ENCODE data around the gene ZDHHC20. TPM values are rescaled to one million over a fixed set of nuclear protein-coding genes. Genes with fewer than 3 reads are reported as not detected.

ZDHHC20 gene
- total RNA-seq, 1 experiment from 2014 or later: 53.7 TPM

DNA sequence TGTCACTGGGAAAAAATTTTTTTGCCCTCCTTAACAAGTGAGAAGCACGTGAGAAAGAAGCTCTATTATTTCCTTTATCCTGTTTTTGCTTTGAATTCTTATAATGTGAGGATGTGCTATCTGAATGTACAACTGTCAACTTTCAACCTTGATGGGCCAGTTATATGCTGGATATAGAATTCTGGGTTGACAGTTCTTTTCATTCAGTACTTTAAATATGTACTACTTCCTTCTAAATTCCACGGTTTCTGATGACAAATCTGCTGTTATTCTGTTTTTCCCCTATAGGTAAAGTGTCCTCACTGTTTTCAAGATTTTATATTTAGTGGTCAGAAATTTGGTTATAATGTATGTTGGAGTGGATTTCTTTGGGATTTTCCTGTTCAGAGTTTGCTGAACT is 29.9 kb downstream of the ZDHHC20 start:
- no peaks in the 10 kb centered on the region for H3K27me3 ChIP-seq (ENCODE audit: low read length)
- intact Hi-C loops (cut with micrococcal nuclease): no loop called here
- no peaks in the 10 kb centered on the region for H3K4me1 ChIP-seq (ENCODE audit: insufficient read depth, low read length)
- no peak overlapping the region for H3K4me3 ChIP-seq (ENCODE audit: low read length)
- POLR2A ChIA-PET (ENCODE audit: unreplicated experiment): no interaction called here
- H3K9me3 ChIP-seq (ENCODE audit: low read length): no peaks in the 10 kb centered on the region
- no peak for DNase-seq
- CTCF ChIA-PET: interaction anchor here (0.9 kb wide), 1 partner anchor 48 kb away, joined by 3 read pairs; no protein-coding TSS in a partner anchor
- no peaks in the 10 kb centered on the region for H3K36me3 ChIP-seq (ENCODE audit: low read depth, low read length)
- no peak overlapping the region for H3K27ac ChIP-seq (ENCODE audit: low read length)
- no peak overlapping the region for H3K4me2 ChIP-seq (ENCODE audit: low read length)
- no peak for TF ChIP-seq EZH2 (IDR thresholded peaks at IDR 0.05; ENCODE audit: low read length, unreplicated experiment)
- TF ChIP-seq CTCF (conservative IDR thresholded peaks at IDR 0.05; ENCODE audit: low read depth, low read length): no peak
- TF ChIP-seq EZH2phosphoT487 (IDR thresholded peaks at IDR 0.05; ENCODE audit: borderline replicate concordance, low read length): no peak
- no peaks in the 10 kb centered on the region for H3K9me2 ChIP-seq (replicated peaks; ENCODE audit: low read length)
- ATAC-seq: no peak
- H3K79me2 ChIP-seq (ENCODE audit: low read length): peaks cover 17% of the 10 kb centered on the region
- H3F3A ChIP-seq (ENCODE audit: low read length, unreplicated experiment): no peaks in the 10 kb centered on the region
- no peak overlapping the region for H3K9ac ChIP-seq (ENCODE audit: low read length)
- no TSS peak for BruUV-seq (replicated peaks)
- H4K20me1 ChIP-seq (ENCODE audit: low read length): no peaks in the 10 kb centered on the region
- H2AFZ ChIP-seq (ENCODE audit: low read length): no peak overlapping the region

- TF ChIP-seq EZH2phosphoT487 (IDR thresholded peaks at IDR 0.05; ENCODE audit: borderline replicate concordance, low read length) (no peak), EZH2 (IDR thresholded peaks at IDR 0.05; ENCODE audit: low read length, unreplicated experiment) (no peak), CTCF (conservative IDR thresholded peaks at IDR 0.05; ENCODE audit: low read depth, low read length) (no peak)
- Histone ChIP-seq H3K79me2 (ENCODE audit: low read length) (0 out of 2 replicates have a peak, but pooled peaks cover 7% of the 10 kb centered on the region), H3K9ac (ENCODE audit: low read length) (no peak overlapping the region), H3K4me2 (ENCODE audit: low read length) (no peak overlapping the region), H3K9me3 (ENCODE audit: low read length) (no peaks in the 10 kb centered on the region), H3F3A (ENCODE audit: low read length, unreplicated experiment) (no peaks in the 10 kb centered on the region), H3K27ac (ENCODE audit: low read length) (no peak overlapping the region), H4K20me1 (ENCODE audit: low read length) (no peaks in the 10 kb centered on the region), H2AFZ (ENCODE audit: low read length) (no peak overlapping the region), H3K36me3 (ENCODE audit: low read depth, low read length) (no peaks in the 10 kb centered on the region), H3K4me3 (ENCODE audit: low read length) (no peak overlapping the region), H3K4me1 (ENCODE audit: insufficient read depth, low read length) (no peaks in the 10 kb centered on the region), H3K9me2 (replicated peaks; ENCODE audit: low read length) (no peaks in the 10 kb centered on the region), H3K27me3 (ENCODE audit: low read length) (no peaks in the 10 kb centered on the region)
- ATAC-seq (no peak), DNase-seq (no peak)
- no TSS peak for BruUV-seq (replicated peaks)
- intact Hi-C loops (cut with micrococcal nuclease): no loop called here
- CTCF ChIA-PET: no interaction called here
- POLR2A ChIA-PET (ENCODE audit: unreplicated experiment): no interaction called here
These were observed 31.4 kb downstream of the ZDHHC20 start for GRCh38 chr13:21427741-21428140.

GRCh38 chr13:21426238-21426637 is 32.9 kb downstream of the ZDHHC20 start:
- POLR2A ChIA-PET (ENCODE audit: unreplicated experiment): no interaction called here
- CTCF ChIA-PET: no interaction called here
- H3K4me1 ChIP-seq (ENCODE audit: insufficient read depth, low read length): no peaks in the 10 kb centered on the region
- H3K79me2 ChIP-seq (ENCODE audit: low read length): 0 out of 2 replicates have a peak, but pooled peaks cover 6% of the 10 kb centered on the region
- no TSS peak for BruUV-seq (replicated peaks)
- intact Hi-C loops (cut with micrococcal nuclease): no loop called here
- no peaks in the 10 kb centered on the region for H4K20me1 ChIP-seq (ENCODE audit: low read length)
- no peaks in the 10 kb centered on the region for H3K9me3 ChIP-seq (ENCODE audit: low read length)
- no peaks in the 10 kb centered on the region for H3K27me3 ChIP-seq (ENCODE audit: low read length)
- no peak overlapping the region for H3K27ac ChIP-seq (ENCODE audit: low read length)
- no peak for TF ChIP-seq EZH2 (IDR thresholded peaks at IDR 0.05; ENCODE audit: low read length, unreplicated experiment)
- no peak for TF ChIP-seq CTCF (conservative IDR thresholded peaks at IDR 0.05; ENCODE audit: low read depth, low read length)
- no peak for TF ChIP-seq EZH2phosphoT487 (IDR thresholded peaks at IDR 0.05; ENCODE audit: borderline replicate concordance, low read length)
- H3F3A ChIP-seq (ENCODE audit: low read length, unreplicated experiment): no peaks in the 10 kb centered on the region
- no peaks in the 10 kb centered on the region for H3K36me3 ChIP-seq (ENCODE audit: low read depth, low read length)
- ATAC-seq (no peak; the same call in 1 of the 2 replicates), DNase-seq (no peak)
- no peaks in the 10 kb centered on the region for H3K9me2 ChIP-seq (replicated peaks; ENCODE audit: low read length)
- H3K9ac ChIP-seq (ENCODE audit: low read length): no peak overlapping the region
- no peak overlapping the region for H2AFZ ChIP-seq (ENCODE audit: low read length)
- H3K4me2 ChIP-seq (ENCODE audit: low read length): no peak overlapping the region
- H3K4me3 ChIP-seq (ENCODE audit: low read length): no peak overlapping the region
